ENCODE results near the gene KDM2B.

- TF ChIP-seq CTCF (IDR thresholded peaks at IDR 0.05; ENCODE audit: poor library complexity, severe bottlenecking) (no peak), RAD21 (conservative IDR thresholded peaks at IDR 0.05) (no peak)
Observed at GRCh38 chr12:121590476-121591143, 9.8 kb upstream of the KDM2B start.
